ENCODE data around the gene KCND3.

DNA sequence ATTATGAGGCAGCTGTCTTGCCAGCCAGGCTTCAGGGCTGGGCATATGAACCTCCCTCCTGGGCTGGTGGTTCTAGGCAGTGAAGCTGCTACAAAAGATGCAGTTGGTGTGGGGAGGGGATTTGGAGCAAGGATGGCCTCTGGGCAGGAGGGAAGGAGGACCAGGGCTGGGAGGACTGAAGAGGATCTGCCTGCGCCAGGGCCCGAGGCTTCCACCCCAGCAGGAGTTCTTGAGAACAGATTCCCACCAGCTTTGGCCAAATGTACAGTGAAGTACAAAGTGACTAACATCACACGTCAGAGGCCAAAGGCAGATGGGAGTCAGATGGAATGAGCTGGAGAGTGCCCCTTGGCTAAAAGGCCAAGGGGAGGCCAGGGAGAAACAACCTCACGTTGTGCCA is 171.4 kb downstream of the KCND3 start:
- TF ChIP-seq, protein P1, sequence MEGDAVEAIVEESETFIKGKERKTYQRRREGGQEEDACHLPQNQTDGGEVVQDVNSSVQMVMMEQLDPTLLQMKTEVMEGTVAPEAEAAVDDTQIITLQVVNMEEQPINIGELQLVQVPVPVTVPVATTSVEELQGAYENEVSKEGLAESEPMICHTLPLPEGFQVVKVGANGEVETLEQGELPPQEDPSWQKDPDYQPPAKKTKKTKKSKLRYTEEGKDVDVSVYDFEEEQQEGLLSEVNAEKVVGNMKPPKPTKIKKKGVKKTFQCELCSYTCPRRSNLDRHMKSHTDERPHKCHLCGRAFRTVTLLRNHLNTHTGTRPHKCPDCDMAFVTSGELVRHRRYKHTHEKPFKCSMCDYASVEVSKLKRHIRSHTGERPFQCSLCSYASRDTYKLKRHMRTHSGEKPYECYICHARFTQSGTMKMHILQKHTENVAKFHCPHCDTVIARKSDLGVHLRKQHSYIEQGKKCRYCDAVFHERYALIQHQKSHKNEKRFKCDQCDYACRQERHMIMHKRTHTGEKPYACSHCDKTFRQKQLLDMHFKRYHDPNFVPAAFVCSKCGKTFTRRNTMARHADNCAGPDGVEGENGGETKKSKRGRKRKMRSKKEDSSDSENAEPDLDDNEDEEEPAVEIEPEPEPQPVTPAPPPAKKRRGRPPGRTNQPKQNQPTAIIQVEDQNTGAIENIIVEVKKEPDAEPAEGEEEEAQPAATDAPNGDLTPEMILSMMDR (conservative IDR thresholded peaks at IDR 0.05; ENCODE audit: low read depth, low read length), result no peak
- no peak for TF ChIP-seq RAD21 (IDR thresholded peaks at IDR 0.05; ENCODE audit: low read length)
- TF ChIP-seq POLR2A (IDR thresholded peaks at IDR 0.05; ENCODE audit: low read depth, low read length), result no peak
- no peak for TF ChIP-seq MAZ (IDR thresholded peaks at IDR 0.05; ENCODE audit: borderline replicate concordance, low read depth, low read length)
- no peak for TF ChIP-seq ELK1 (IDR thresholded peaks at IDR 0.05; ENCODE audit: borderline replicate concordance, low read depth, low read length)

Measured in IMR-90 (cell line).